GM19463 (cell line): Measurements from ENCODE around the gene EXTL2.
"Not testable (repeated sequence)": the region's sequence is repeated elsewhere in the genome, so short reads cannot be mapped to it uniquely, and the experiment has no call there.

Experiments used
- ATAC-seq: cut with Tn5 transposase; IDR thresholded peaks from one replicate; pipeline ENCODE4 v1.9.1; 2021; ENCODE audit warnings: mild to moderate bottlenecking, moderate library complexity; ENCODE audit not compliant: unreplicated experiment

EXTL2 gene

GRCh38 chr1:100861379-100861778 lies 33.3 kb downstream of the EXTL2 start:
- ATAC-seq: no peak

GRCh38 chr1:100860397-100860991 lies 34.1 kb downstream of the EXTL2 start:
- no peak for ATAC-seq

- ATAC-seq: not testable (repeated sequence)
Observed at GRCh38 chr1:100855116-100855515, 39.5 kb downstream of the EXTL2 start.

- no peak for ATAC-seq
Observed at GRCh38 chr1:100852976-100853375, 41.7 kb downstream of the EXTL2 start.

- no peak for ATAC-seq
Observed at GRCh38 chr1:100851726-100852125, 42.9 kb downstream of the EXTL2 start.

- ATAC-seq: no peak
Observed at GRCh38 chr1:100847361-100848082, 47.1 kb downstream of the EXTL2 start.

- not testable (repeated sequence) for ATAC-seq
Observed at GRCh38 chr1:100843160-100843559, 51.5 kb downstream of the EXTL2 start.

- no peak for ATAC-seq
Observed at GRCh38 chr1:100835866-100836842, 58.5 kb downstream of the EXTL2 start.

GRCh38 chr1:100834777-100835660 lies 59.6 kb downstream of the EXTL2 start:
- ATAC-seq: no peak

- no peak for ATAC-seq
Observed at GRCh38 chr1:100832694-100833428, 61.8 kb downstream of the EXTL2 start.

- not testable (repeated sequence) for ATAC-seq
Observed at GRCh38 chr1:100825666-100826065, 69.0 kb downstream of the EXTL2 start.
